ENCODE data around the gene ABHD17B.
"Not testable (repeated sequence)": the region's sequence is repeated elsewhere in the genome, so short reads cannot be mapped to it uniquely, and the experiment has no call there.

The ABHD17B gene

GRCh38 chr9:71915495-71915894, 4.5 kb upstream of the ABHD17B start:
- no peak for FAIRE-seq

GRCh38 chr9:71911908-71912335, 929 bp upstream of the ABHD17B start:
- FAIRE-seq, result no peak

- no peak for FAIRE-seq
Measured at GRCh38 chr9:71910650-71911060, 338 bp downstream of the ABHD17B start.

GRCh38 chr9:71909887-71910649, 925 bp downstream of the ABHD17B start:
- no peak for FAIRE-seq

DNA sequence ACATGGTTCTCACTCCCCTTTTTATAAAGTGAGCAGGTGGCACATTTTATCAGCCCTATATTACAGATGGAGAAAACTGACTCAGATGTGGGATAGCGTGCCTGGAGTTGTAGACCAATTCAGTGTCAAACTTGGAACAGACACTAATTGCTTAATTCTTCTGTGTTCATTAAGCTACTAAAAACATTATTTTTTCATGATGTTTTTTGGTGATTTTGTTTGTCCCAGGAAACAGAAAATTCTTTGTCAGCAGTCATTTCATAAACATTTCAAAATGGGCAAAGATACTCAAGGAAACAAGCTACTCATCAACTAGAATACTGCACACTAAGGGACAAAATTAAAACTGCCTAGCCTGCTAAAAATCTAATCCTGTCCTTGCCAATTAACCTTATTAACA, 2.2 kb downstream of the ABHD17B start:
- FAIRE-seq, result no peak

DNA sequence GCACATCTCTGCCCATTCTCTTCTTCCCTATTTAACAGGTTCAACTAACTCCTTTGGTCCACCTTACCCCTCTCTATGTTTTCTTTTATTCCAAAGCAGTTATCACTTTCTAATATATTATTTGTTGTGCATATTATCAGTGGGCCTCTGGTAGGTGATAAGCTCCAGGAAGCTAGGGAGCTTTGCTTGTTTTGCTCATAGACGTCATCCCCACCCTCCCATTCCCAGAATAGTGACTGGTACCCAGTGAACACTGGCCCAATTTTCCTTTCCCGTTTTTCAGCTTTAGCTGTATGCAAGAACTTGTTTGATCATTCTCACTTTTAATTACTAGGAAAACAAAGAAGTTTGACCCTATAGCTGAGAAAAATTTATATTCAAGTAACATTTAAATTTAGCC, 6.9 kb downstream of the ABHD17B start:
- FAIRE-seq, result no peak

DNA sequence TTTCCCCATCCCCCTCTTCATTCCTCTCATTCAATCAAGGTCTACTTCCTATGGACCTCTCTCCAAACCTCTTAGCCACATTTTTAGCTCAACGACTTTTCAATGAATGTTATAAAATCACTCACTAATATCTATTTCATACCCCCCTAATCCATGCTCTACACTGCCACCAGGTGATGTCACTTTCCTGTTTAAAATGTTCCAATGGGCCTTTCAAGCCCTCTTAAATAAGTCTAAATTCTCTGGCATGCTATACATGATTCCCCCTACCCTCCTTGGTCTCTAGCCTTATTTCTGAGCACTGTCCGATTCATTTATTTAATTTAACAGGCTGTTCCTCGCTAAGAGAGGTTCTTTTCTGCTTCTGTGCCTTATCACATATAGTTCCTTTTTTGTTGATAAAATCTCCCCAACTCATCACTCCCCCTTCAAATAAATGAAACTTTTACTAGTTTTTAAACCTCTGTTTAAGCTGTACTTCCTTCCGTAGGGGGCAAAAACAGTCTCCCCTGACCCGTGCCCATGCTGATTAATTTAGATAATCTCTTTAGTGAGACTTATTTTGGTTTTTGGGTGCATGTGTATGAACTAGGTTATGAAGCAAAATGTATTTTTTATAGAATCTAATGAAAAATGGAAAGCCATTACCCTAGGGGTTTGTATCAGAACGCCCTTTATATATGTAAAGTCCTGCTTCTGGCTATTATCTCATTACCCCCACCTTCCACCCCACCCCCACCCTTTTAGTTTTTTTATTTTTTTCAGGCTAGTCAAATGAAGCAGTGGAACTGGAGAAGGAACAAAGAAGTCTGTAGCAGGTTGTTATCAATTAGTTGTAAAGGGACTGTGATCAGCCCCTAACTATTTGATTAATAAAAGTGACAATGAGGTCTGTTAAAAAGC, 9.0 kb downstream of the ABHD17B start:
- FAIRE-seq, result no peak

DNA sequence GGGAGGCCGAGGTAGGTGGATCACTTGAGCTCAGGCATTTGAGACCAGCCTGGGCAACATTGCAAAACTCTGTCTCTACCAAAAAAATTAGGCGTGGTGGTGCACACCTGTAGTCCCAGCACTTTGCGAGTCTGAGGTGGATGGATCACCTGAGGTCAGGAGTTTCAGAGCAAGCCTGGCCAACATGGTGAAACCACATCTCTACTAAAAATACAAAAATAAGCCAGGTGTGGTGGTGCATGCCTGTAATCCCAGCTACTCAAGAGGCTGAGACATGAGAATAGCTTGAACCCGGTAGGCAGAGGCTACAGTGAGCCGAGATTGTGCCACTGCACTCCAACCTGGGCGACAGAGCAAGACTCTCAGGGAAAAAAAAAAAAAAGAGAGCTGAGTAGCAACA, 12.2 kb downstream of the ABHD17B start:
- FAIRE-seq, result not testable (repeated sequence)

DNA sequence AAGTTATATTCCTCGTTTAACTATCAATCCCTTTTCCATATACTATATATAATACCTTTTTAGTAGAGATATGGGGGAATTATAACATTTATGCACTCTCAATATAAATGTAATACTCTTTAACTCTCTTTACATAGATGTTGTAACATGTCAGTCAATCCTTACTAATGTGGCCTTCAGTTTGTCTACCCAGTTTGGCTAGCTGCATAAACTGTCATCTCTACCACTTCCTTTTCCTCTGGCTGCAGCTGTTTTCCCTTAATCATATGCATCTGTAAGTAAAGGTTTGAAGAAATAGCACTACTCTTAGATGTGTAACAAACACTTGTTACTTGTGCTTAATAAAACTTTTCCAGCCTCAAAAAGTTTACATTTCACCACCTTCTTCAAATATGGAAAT, 13.4 kb downstream of the ABHD17B start:
- FAIRE-seq, result no peak

DNA sequence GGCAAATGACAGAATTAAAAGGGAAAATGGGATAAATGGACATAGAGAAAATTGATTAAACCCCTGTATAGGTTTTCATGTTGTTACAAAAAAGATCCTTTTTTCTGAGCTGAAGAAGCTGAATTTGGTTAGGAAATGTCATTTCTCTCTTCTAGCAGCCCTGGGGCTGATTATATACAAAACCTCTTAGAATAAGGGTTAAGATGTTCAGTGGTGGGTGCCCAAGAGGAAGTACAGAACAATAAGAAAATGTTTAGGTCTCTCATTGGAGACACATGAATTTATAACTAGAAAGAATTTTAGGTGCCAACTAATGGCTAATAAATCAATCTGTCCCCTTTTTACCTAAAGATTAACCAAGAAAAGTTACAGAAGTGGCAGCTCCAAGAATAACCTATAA, 14.2 kb downstream of the ABHD17B start:
- FAIRE-seq, result no peak

DNA sequence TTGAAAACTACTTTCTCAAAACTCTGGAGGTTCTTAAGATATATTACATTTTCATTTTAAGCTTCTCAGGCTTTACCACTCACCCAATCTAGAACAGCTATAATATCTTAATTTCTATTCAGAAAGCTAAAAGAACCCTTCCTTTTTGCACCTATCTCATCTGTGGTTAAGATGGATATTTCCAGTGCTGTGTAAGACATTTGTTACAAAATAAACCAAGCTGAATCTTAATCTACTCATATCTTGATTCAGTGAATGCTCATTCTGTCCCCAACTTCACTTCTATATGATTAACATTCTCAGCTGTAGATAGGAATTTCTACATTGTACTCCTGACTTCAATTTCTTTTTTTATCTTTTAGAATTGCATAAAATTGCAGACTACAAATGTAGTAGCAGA, 15.0 kb downstream of the ABHD17B start:
- no peak for FAIRE-seq

DNA sequence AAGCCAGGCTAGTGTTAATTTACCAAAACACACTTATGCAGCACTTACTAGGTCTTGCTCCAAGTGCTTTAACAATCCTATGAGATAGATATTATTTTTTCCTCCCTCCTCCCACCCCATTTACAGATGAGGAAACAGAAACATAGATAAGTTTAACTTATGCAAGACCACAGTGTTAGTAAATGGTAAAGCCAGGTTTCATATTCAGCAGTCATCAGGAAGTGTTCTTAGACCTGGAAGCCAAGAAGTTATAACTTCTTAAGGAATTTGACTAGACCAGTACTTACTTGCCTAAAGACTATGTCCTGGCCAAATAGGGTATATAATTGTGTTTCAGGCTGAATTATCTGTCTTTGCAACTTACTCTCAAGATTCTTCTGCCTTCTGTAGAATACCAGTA, 15.9 kb downstream of the ABHD17B start:
- FAIRE-seq, result no peak

DNA sequence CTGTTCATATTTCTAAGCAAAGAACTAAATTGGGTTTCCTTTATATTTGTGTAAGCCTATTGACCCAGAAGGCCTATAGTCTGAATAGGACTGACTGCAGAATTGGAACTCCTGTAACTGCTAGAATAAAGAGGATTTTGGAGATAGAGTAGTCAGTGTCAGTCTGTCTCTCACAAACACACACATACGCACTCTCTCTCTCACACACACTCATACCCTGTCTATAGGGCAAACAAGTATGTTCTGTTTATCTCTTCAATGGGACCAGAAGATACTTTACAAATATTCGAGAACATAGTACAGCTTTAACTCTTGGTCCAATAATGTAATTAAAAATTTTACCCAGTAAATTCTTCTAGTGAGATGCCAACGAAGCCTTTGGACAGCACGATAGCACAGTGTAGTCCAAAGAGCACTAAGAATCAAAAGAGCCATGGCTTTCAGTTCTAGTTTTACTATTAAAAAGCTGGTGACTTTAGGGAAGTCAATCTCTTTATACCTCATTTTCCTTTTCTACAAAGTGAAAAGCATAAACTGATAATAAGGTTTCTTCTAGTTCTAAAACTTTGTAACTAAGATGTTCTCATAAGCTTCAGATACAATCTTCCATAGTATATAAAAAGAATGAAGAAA, 19.3 kb downstream of the ABHD17B start:
- no peak for FAIRE-seq

- FAIRE-seq, result no peak
Measured at GRCh38 chr9:71890042-71890679, 20.8 kb downstream of the ABHD17B start.

GRCh38 chr9:71887362-71887761, 23.6 kb downstream of the ABHD17B start:
- no peak for FAIRE-seq

- FAIRE-seq, result no peak
Measured at GRCh38 chr9:71886541-71886940, 24.5 kb downstream of the ABHD17B start.

DNA sequence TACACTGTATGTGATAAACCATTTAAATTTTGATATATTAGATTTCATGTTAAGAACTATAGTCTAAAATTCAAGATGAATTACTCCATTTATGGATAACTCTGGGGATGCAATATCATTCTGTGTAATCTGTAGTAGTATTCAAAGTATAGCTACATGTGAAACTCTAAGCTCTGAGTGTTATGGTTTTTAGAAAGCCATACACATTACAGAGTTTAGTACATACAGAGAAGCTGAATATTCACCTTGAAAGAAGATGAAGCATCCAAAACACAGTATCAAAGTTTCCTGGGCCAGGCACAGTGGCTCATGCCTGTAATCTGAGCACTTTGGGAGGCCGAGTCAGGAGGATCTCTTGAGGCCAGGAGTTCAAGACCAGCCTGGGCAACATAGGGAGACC, 25.0 kb downstream of the ABHD17B start:
- no peak for FAIRE-seq

GRCh38 chr9:71885467-71885866, 25.5 kb downstream of the ABHD17B start:
- FAIRE-seq, result no peak

- no peak for FAIRE-seq
Measured at GRCh38 chr9:71884005-71884404, 27.0 kb downstream of the ABHD17B start.

DNA sequence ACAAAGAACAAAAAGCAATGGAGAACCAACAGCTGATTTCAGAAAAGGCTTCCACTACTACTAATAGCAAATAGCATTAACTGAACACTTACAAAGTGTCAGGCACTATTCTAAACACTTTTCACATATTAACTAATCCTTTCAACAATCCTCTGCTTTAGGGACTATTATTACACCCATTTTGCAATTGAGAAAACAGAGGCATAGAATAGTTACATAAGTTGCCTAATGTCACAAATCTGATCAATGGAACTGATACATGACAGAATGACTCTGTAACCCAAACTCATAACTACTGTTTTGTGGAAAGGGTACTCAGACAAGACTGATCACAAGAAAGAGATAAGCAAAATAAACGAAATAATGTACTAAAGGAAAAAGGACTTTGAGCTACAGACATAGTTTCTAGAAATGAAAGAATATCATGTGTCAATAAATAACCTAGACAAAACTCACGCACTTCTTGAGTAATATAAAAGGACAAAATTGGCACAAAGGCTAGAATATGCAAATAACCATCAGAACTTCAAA, 31.3 kb downstream of the ABHD17B start:
- no peak for FAIRE-seq

DNA sequence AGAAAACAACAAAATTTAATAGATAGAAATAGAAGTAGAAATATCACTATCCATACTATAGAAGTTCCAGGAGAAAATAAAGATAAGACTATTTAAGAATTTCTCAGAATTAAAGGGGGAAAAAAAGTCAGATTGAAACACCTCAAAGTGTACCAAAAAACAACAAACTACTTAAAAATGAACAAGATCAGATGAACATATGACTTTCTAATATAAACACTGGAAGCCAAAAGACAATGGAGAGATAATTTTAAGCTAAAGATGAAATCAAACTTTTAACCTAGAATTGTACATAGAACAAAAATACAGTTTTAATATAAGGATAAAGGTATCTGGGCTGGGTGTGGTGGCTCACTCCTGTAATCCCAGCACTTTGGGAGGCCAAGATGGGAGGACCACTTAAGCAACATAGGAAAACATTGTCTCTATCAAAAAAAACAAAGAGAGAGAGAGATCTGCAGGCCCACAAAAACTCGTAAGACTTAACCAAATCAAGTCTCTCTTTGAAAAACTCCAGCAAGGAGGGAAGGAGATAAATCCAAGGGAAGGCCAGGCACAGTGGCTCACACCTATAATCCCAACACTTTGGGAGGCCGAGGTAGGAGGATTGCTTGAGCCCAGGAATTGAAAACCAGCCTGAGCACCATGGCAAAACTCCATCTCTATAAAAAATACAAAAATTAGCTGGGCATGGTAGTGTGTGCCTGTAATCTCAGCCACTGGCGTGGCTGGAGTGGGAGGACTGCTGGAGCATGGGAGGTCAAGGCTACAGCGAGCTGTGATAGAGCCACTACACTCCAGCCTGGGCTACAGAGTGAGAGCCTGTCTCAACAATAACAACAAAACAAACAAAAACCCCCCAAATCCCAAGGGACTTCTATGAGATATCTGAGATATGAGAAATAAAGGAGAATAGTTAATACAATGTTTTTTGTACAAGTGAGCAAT, 32.4 kb downstream of the ABHD17B start:
- no peak for FAIRE-seq

DNA sequence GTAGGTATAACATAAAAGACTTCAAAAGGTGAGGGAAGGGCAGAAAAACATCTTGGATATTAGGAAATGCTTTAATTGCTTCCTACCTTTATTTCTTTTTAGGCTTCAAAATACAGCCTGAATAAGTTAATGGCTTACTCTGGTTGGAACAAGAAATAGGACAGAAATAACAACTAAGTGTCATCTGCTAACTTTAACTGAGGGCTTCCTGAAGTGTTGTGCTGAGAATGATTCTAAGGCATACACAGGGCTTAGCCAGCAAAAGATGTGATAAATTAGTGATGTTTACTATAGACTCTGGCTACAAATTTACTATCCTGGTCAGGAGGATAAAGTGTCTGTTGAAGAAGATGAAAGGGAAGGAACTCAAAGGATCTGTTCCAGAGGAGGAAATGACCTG, 34.2 kb downstream of the ABHD17B start:
- FAIRE-seq, result no peak
